GM21786 (cell line): ENCODE data around the gene MICAL3.
"Not testable (repeated sequence)": the region's sequence is repeated elsewhere in the genome, so short reads cannot be mapped to it uniquely, and the experiment has no call there.

ENCODE experiments used
- ATAC-seq: cut with Tn5 transposase; IDR thresholded peaks from one replicate; pipeline ENCODE4 v1.9.1; 2021; ENCODE audit not compliant: unreplicated experiment

MICAL3 gene

DNA sequence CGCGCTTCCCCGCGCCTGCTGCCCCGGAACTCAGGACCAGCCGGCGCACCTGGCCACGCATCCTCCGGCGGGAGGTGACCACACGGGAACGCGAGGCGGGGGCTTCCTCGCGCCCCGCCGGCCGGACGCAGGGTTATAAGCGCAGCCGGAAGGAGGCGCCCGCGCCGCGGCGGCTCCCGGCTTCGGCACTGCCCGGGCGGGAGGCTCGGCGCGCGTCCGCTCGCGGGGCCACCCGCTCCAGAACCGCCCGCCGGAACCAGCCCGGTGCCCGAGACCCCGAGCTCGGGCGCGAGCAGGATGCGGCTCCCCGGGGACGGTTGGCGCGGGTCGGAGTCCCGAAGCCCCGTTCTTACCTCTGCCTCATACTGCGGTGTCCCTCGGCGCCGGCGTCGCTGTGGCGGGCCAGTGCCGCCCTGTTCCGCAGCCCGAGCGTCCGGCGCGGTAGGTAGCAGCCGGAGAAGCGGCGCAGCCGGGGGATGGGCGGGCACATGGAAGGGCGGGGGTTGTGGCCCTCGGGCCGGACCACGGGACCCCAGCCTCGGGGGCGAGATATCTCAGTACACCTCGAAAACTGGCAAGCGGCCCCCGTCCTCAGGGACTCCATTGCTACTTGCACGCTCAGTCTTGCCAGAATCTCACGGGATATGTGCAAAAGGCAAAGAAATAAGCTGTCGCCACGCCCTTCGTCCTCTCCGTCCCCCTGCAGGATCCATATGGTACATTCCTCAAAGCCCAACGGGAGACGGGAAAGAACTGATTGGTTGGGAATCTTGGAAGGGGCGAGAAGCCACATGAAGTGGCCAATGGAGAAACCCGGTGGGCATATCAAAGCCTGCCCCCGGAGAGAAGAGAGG lies 23.1 kb downstream of the MICAL3 start:
- no peak for ATAC-seq

DNA sequence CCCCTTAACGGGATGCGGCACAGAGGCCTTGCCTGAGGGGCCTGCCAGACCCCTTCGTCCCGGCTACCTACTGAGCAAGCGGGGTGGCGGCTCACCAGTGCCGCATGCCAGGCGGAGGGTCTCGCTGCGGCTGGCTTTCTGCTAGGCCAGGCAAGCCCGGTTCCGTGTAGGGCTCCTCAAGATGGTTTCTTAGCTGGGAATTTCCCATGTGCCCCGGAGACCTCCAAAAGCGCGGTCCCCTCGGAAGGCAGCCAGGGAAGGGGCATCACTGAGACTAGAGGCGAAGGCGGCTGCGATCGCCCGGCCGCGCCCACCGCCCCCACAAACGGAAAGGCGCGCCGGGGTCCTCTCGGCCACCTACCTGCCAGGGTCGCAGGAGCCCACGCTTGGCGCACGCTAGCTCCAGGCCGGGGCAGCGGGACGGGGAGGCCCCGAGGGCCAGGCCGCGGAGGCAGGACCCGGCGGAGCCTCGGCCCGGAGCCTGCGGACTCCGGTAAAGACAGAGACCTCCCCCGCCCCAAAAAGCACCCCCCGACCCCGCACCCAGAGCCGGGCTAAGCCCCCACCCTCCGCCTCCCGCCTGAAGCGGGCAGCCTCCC lies 23.8 kb downstream of the MICAL3 start:
- ATAC-seq: no peak

DNA sequence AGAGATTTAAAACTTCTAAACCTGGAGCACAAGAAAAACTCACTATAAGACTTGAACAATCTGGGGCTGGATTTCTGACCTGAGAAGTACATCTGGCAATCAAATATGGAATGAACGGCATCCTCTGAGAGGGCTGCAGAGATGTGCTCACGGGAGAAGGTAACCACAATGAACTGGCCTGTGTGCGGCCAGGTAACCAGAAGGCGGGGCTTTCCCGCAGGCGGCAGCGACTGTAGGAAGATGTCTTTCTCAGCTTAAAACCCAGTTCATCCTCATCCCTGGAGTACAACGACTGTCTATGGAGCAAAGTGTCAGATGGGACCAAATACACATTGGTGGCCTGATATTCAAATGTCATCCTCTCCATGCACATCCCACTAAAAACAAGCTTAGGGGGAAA lies 24.5 kb downstream of the MICAL3 start:
- ATAC-seq: no peak

DNA sequence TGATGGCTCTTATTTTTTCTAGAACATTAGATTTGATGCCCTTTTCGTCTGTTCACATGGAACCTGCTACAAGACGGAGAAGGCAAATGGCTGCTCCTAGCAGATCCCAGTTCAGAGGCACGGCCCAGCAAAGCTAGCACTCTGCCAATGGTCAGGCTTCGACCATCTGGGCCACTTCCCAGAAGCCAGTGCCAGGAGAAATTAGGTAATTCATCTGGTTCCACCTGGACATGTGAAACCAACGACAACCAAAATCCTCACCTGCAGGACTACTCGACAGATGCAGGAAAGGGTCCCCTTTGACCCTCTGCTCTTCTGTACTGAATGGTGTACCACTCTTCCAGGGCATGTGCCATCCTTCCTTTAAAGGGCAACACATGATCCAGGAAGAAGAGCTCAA lies 25.4 kb downstream of the MICAL3 start:
- no peak for ATAC-seq

GRCh38 chr22:17997456-17997855 lies 26.9 kb downstream of the MICAL3 start:
- no peak for ATAC-seq

DNA sequence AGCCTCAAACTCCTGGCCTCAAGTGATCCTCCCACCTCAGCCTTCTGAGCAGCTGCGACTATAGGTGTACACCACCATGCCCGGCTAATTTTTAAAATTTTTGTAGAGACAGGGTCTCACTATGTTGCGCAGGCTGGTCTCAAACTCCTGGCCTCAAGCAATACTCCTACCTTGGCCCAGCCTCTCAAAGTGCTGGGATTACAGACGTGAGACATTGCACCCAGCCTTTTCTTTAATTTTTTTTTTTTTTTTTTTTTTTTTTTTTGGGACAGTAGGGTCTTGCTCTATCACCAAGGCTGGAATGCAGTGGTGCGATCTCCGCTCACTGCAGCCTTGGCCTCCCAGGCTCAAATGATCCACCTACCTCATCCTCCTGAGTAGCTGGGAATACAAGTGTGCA lies 29.1 kb downstream of the MICAL3 start:
- ATAC-seq: not testable (repeated sequence)

- no peak for ATAC-seq
These were observed 29.8 kb downstream of the MICAL3 start for GRCh38 chr22:17994424-17995108.

- not testable (repeated sequence) for ATAC-seq
These were observed 31.4 kb downstream of the MICAL3 start for GRCh38 chr22:17992976-17993375.

DNA sequence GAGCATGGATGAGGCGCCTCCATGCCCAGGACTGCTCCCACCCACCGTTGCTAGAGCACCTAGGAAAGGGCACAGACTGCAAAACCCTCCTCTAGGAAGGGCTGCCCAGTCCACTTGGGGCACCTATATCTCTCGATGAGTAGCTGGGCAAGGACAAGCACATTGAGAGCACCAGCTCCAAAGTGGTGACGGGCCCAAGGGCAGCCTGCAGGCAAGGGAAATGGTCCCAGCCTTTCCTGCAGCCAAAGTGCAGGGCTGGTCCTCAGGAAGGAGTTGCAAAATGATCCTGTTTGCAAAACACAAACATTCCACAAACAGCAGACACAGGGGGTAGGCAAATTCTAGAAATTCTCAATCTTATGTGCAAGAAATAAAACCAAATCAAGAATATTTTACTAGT lies 32.4 kb downstream of the MICAL3 start:
- not testable (repeated sequence) for ATAC-seq

DNA sequence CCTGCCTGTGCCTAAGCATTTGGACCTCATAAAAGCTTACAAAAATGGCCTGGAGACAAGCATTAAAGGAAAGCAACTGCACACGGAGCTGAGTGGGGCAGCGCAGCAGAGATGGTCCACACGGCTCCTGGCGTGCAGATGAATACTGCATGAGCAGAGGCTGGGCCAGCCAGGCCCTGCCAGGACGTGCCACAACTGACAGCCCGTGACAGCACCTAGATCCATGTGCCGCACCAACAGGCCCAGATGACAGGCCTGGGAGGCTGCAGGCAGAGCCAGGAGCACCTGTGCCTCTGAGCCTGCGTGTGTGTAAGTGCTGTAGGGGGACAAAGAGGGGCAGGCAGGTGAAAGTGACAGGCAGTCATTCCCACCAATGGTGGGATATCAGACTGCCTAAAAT lies 33.4 kb downstream of the MICAL3 start:
- ATAC-seq: no peak

DNA sequence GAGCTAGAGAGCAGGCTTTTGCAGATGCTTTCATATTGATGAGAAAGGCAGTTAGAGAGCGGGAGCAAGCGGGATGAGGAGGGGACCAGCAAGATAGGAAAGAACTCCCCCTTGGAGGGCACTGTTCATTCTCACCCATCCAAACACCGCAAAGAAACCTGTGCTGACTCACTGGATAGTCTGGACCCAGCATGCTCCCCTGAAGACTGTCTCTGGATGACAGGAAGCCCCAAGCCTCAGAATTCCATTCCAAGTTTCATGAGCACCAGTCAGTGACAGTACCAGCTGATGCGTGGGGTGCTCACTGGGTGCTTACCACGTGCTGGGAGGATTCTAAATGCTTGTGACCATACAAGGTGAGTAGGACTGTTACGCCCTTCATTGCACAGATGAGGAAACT lies 34.2 kb downstream of the MICAL3 start:
- no peak for ATAC-seq

GRCh38 chr22:17988800-17989513 lies 35.4 kb downstream of the MICAL3 start:
- no peak for ATAC-seq

GRCh38 chr22:17985606-17986005 lies 38.8 kb downstream of the MICAL3 start:
- ATAC-seq: no peak

DNA sequence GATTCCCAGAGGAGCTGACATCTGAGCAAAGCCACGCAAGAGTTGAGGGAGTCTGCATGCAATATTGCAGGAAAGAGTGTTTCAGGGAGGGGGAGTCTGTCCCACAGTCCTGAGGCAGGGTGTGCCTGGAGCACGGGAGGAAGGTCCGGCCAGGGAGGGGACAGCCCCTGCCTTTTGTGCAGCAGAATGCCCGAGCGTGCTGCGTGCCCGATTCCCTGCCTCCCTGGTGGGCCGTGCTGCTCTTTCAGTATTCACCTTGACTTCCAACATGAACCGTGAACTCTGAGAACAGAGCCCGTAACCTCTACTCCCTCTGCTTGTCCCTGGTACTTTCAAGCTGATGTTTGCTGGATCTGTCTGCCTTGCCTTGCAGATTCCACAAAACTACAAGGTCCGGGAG lies 39.3 kb downstream of the MICAL3 start:
- not testable (repeated sequence) for ATAC-seq

GRCh38 chr22:17984114-17984513 lies 40.2 kb downstream of the MICAL3 start:
- ATAC-seq: no peak

DNA sequence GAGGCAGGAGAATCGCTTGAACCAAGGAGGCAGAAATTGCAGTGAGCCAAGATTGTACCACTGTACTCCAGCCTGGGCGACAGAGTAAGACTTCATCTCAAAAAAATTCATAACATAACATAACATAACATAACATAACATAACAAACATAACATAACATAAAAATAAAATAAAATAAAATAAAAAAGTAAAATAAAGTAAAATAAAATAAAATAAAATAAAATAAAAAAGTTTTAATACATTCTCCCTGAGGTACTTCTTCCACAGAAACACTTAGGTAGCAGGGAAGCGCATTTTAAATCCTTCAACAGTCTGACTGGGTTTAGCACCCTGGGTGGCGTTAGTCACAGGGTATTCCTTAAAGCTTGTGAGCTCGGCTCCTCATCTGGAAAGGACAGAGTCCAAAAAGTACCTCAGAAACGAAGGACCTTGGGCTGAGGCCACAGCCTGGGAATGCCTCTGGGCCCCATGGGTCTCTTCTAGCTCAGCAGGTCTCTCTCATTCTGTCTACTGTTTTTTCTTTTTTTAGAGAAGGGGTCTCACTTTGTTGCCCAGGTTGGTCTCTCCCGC lies 41.7 kb downstream of the MICAL3 start:
- ATAC-seq: no peak

GRCh38 chr22:17981497-17981896 lies 42.9 kb downstream of the MICAL3 start:
- ATAC-seq: no peak

DNA sequence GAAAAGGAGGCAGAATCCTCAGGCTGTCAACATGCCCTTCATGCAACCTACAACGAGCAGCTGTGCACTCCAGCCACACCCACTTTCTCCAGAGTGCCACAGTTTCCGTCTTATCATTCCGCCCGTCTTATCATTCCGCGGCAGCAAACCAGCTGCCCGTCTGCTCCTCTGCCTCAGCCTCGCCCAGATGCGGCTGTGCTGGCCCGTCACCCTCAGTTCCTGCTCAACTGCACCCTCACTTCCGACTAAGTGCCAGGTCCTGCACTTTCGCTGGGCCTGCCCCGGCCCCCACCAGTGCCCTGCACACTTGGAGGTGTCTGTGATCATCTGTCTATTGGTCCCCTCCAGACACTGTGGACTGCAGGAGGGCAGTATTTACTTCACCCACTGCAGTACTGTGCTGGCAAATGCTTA lies 43.7 kb downstream of the MICAL3 start:
- no peak for ATAC-seq

DNA sequence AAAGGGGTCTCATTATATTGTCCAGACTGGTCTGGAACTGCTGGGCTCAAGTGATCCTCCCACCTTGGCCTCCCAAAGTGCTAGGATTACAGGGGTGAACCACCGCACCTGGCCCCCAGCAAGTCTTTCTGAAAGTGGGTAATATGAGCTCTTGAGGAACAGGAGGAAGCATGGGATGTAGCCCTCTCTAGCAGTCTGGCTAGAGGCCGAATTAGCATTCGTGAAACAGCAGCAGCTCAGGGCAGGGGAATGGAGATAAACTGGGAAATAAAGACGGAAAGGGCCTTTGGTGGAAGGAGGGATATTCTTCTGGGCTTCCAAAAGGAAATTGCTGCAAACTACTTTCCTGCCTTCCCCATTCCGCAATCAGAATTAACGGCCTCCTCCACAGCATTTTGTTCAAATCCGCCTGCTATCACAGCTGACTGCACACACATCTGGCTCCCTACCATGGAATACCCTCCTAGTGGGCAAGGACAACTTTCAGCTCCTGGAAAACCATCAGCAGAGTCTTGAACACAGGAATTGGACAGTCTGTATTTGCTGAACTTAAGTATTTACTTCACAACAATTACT lies 44.3 kb downstream of the MICAL3 start:
- no peak for ATAC-seq

DNA sequence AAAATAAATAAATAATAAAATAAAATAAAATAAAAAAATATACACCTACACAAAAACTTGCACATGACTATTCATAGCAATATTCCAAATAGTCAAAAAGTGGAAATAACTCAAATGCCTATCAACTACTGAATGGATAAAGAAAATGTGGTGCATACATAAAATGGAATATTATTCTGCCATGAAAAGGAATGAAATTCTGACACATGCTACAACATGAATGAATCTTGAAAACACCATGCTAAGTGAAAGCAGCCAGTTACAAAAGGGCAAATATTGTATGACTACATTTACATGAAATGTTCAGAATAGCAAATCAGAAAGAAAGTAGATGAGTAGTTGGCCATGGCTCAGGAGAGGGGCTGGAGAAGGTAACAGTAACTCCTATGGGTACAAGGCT lies 46.3 kb downstream of the MICAL3 start:
- no peak for ATAC-seq

DNA sequence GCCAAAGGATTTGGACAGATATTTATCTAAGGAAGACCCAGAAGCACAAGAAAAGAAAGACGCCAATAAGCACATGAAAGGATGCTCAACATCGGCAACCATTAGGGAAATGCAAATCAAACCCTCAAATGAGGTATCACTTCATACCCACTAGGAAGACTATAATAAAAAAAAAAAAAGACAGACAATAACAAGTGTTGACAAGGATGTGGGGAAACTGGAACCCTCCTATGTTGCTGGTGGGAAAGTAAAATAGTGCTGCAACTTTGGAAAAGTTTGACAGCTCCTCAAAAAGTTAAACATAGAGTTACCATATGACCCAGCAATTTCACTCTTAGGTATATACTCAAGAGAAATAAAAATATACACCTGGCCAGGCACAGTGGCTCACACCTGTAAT lies 47.0 kb downstream of the MICAL3 start:
- no peak for ATAC-seq
